ENCODE measurements around the gene PLA2G10.

- no peak for TF ChIP-seq CTCF (IDR thresholded peaks at IDR 0.05)
- TF ChIP-seq ZNF317 (CRISPR knock-in tag; IDR thresholded peaks at IDR 0.05; ENCODE audit: borderline replicate concordance, low read depth), result no peak
- no peak for TF ChIP-seq MAX (CRISPR knock-in tag; IDR thresholded peaks at IDR 0.05)
- no peak for TF ChIP-seq E2F5 (CRISPR knock-in tag; IDR thresholded peaks at IDR 0.05)
Observed at GRCh38 chr16:14640538-14640937, 53.6 kb downstream of the PLA2G10 start.
